ENCODE data around the gene TIMM8B. TPM values are rescaled to one million over a fixed set of nuclear protein-coding genes. Genes with fewer than 3 reads are reported as not detected.
"Not testable (repeated sequence)": the region's sequence is repeated elsewhere in the genome, so short reads cannot be mapped to it uniquely, and the experiment has no call there.

Gene TIMM8B
- total RNA-seq, 1 donor from 2014 or later: 100 TPM

GRCh38 chr11:112087212-112087611, 656 bp upstream of the TIMM8B start:
- intact Hi-C loops (cut with DNase I): loop anchor here (5.0 kb wide), 1 partner anchor 160 kb away; no protein-coding TSS in a partner anchor
- DNase-seq (ENCODE audit: low spot score): no peak

- intact Hi-C loops (cut with DNase I): loop anchor here (5.0 kb wide), 1 partner anchor 159 kb away; no protein-coding TSS in a partner anchor
Observed at GRCh38 chr11:112085822-112086421, 634 bp downstream of the TIMM8B start.

GRCh38 chr11:112082729-112083128, 3.8 kb downstream of the TIMM8B start:
- intact Hi-C loops (cut with DNase I): no loop called here
- no peak for DNase-seq (ENCODE audit: low spot score)

More at GRCh38 chr11:112085822-112086421, 634 bp downstream of the TIMM8B start:
- DNase-seq (ENCODE audit: low spot score): no peak

- intact Hi-C loops (cut with DNase I): loop anchor here (5.0 kb wide), 1 partner anchor 197 kb away; the partner anchor contains the start of genes CFAP68 and FDXACB1
Observed at GRCh38 chr11:112073941-112074811, 12.4 kb downstream of the TIMM8B start, which contains the start of the genes NKAPD1 and PIH1D2. TSS of gene NKAPD1 (plus strand) at chr11:112074299. CDS start at chr11:112075575, 1,276 bp downstream. TSS of gene PIH1D2 (minus strand) at chr11:112074017. CDS start at chr11:112073174, 843 bp downstream.

GRCh38 chr11:112062923-112063322, 23.6 kb downstream of the TIMM8B start:
- intact Hi-C loops (cut with DNase I): no loop called here
- DNase-seq (ENCODE audit: low spot score): no peak

More at GRCh38 chr11:112073941-112074811, 12.4 kb downstream of the TIMM8B start, which contains the start of the genes NKAPD1 and PIH1D2:
- DNase-seq (ENCODE audit: low spot score): peak; percentile 87

- intact Hi-C loops (cut with DNase I): no loop called here
- no peak for DNase-seq (ENCODE audit: low spot score)
Observed at GRCh38 chr11:112058103-112058502, 28.5 kb downstream of the TIMM8B start.

GRCh38 chr11:112057170-112057569, 29.4 kb downstream of the TIMM8B start:
- DNase-seq (ENCODE audit: low spot score): no peak
- intact Hi-C loops (cut with DNase I): no loop called here

GRCh38 chr11:112051768-112052167, 34.8 kb downstream of the TIMM8B start:
- no peak for DNase-seq (ENCODE audit: low spot score)
- intact Hi-C loops (cut with DNase I): no loop called here

- no peak for DNase-seq (ENCODE audit: low spot score)
- intact Hi-C loops (cut with DNase I): no loop called here
Observed at GRCh38 chr11:112050721-112051120, 35.8 kb downstream of the TIMM8B start.

GRCh38 chr11:112049777-112050176, 36.8 kb downstream of the TIMM8B start:
- DNase-seq (ENCODE audit: low spot score): no peak
- intact Hi-C loops (cut with DNase I): no loop called here

- DNase-seq (ENCODE audit: low spot score); intact Hi-C loops (cut with DNase I): not testable (repeated sequence)
Observed at GRCh38 chr11:112048256-112048655, 38.3 kb downstream of the TIMM8B start.

- DNase-seq (ENCODE audit: low spot score); intact Hi-C loops (cut with DNase I): not testable (repeated sequence)
Observed at GRCh38 chr11:112046647-112047046, 39.9 kb downstream of the TIMM8B start.

- intact Hi-C loops (cut with DNase I): no loop called here
- DNase-seq (ENCODE audit: low spot score): no peak
Observed at GRCh38 chr11:112044961-112045360, 41.6 kb downstream of the TIMM8B start.

GRCh38 chr11:112042961-112043304, 43.6 kb downstream of the TIMM8B start:
- no peak for DNase-seq (ENCODE audit: low spot score)
- intact Hi-C loops (cut with DNase I): no loop called here

- intact Hi-C loops (cut with DNase I): no loop called here
- DNase-seq (ENCODE audit: low spot score): no peak
Observed at GRCh38 chr11:112042161-112042960, 44.2 kb downstream of the TIMM8B start.

GRCh38 chr11:112037527-112037926, 49.0 kb downstream of the TIMM8B start:
- DNase-seq (ENCODE audit: low spot score): no peak
- intact Hi-C loops (cut with DNase I): no loop called here

All from cardiac septum (tissue), 1 donor.